ENCODE data around the gene MTA2.

GRCh38 chr11:62559204-62559603 is 42.5 kb downstream of the MTA2 start:
- TF ChIP-seq CTCF (conservative IDR thresholded peaks at IDR 0.05; ENCODE audit: low read depth, low read length) (no peak), EZH2 (IDR thresholded peaks at IDR 0.05; ENCODE audit: low read length, unreplicated experiment) (no peak)

Measured in PC-3 (cell line).